ENCODE measurements around the gene KCNQ5.
A peak's percentile ranks its signal among the peaks of the same experiment; 100 is the strongest.
"Not testable (repeated sequence)": the region's sequence is repeated elsewhere in the genome, so short reads cannot be mapped to it uniquely, and the experiment has no call there.

Gene KCNQ5

GRCh38 chr6:72621291-72622093 lies at the start of gene KCNQ5:
Gene KCNQ5 (plus strand): TSS chr6:72622064.
- Histone ChIP-seq H3K4me1 (peaks cover 71% of the 10 kb centered on the region), H3K9me3 (no peaks in the 10 kb centered on the region), H3K27ac (peak within 1 kb of the TSS; percentile 99), H3K4me2 (peak within 1 kb of the TSS; percentile 94), H3K9ac (peak within 1 kb of the TSS; percentile 98), H3K27me3 (no peaks in the 10 kb centered on the region), H3K36me3 (no peaks in the 10 kb centered on the region), H3K4me3 (peak within 1 kb of the TSS; percentile 85), H4K20me1 (peaks cover 4% of the 10 kb centered on the region; the same call in 1 of the 2 replicates)
- TF ChIP-seq Cebpa-rat (IDR thresholded peaks at IDR 0.05) = no peak

GRCh38 chr6:72579865-72580264 lies 42.0 kb upstream of the KCNQ5 start:
- no peaks in the 10 kb centered on the region for H4K20me1 ChIP-seq
- no peak overlapping the region for H3K4me3 ChIP-seq
- H3K4me2 ChIP-seq = no peak overlapping the region
- no peaks in the 10 kb centered on the region for H3K4me1 ChIP-seq
- no peak overlapping the region for H3K27ac ChIP-seq
- no peaks in the 10 kb centered on the region for H3K36me3 ChIP-seq
- no peaks in the 10 kb centered on the region for H3K27me3 ChIP-seq
- TF ChIP-seq Cebpa-rat (IDR thresholded peaks at IDR 0.05) = no peak
- no peaks in the 10 kb centered on the region for H3K9me3 ChIP-seq
- H3K9ac ChIP-seq = no peak overlapping the region

GRCh38 chr6:72580281-72580940 lies 41.5 kb upstream of the KCNQ5 start:
- Histone ChIP-seq H3K4me1 (no peaks in the 10 kb centered on the region), H3K9ac (no peak overlapping the region), H3K27ac (no peak overlapping the region), H3K27me3 (no peaks in the 10 kb centered on the region), H3K4me2 (no peak overlapping the region), H4K20me1 (no peaks in the 10 kb centered on the region), H3K4me3 (no peak overlapping the region), H3K36me3 (no peaks in the 10 kb centered on the region), H3K9me3 (no peaks in the 10 kb centered on the region)
- no peak for TF ChIP-seq Cebpa-rat (IDR thresholded peaks at IDR 0.05)

- H4K20me1 ChIP-seq, H3K4me1 ChIP-seq, H3K9ac ChIP-seq, H3K27ac ChIP-seq, H3K9me3 ChIP-seq, H3K27me3 ChIP-seq, H3K4me3 ChIP-seq, H3K36me3 ChIP-seq, H3K4me2 ChIP-seq: not testable (repeated sequence)
Measured at GRCh38 chr6:72580950-72581349, 40.9 kb upstream of the KCNQ5 start.

- Histone ChIP-seq H3K27me3 (no peaks in the 10 kb centered on the region), H3K9me3 (no peaks in the 10 kb centered on the region), H4K20me1 (no peaks in the 10 kb centered on the region), H3K27ac (no peak overlapping the region), H3K9ac (no peak overlapping the region), H3K4me1 (no peaks in the 10 kb centered on the region), H3K4me2 (no peak overlapping the region), H3K36me3 (no peaks in the 10 kb centered on the region), H3K4me3 (no peak overlapping the region)
- no peak for TF ChIP-seq Cebpa-rat (IDR thresholded peaks at IDR 0.05)
Measured at GRCh38 chr6:72588155-72588554, 33.7 kb upstream of the KCNQ5 start.

- Histone ChIP-seq H4K20me1 (no peaks in the 10 kb centered on the region), H3K4me1 (no peaks in the 10 kb centered on the region), H3K27me3 (no peaks in the 10 kb centered on the region), H3K9me3 (no peaks in the 10 kb centered on the region), H3K9ac (no peak overlapping the region), H3K4me3 (no peak overlapping the region), H3K36me3 (no peaks in the 10 kb centered on the region), H3K27ac (no peak overlapping the region), H3K4me2 (no peak overlapping the region)
- no peak for TF ChIP-seq Cebpa-rat (IDR thresholded peaks at IDR 0.05)
Measured at GRCh38 chr6:72589096-72589495, 32.8 kb upstream of the KCNQ5 start.

- TF ChIP-seq Cebpa-rat (IDR thresholded peaks at IDR 0.05) = no peak
- Histone ChIP-seq H3K9ac (no peak overlapping the region), H3K4me2 (no peak overlapping the region), H3K9me3 (no peaks in the 10 kb centered on the region), H3K27me3 (no peaks in the 10 kb centered on the region), H3K4me1 (no peaks in the 10 kb centered on the region), H3K36me3 (no peaks in the 10 kb centered on the region), H4K20me1 (no peaks in the 10 kb centered on the region), H3K4me3 (no peak overlapping the region), H3K27ac (no peak overlapping the region)
Measured at GRCh38 chr6:72595812-72596211, 26.1 kb upstream of the KCNQ5 start.

GRCh38 chr6:72616406-72617015 lies 5.4 kb upstream of the KCNQ5 start:
- peak overlapping the region; percentile 8; the same call in 1 of the 2 replicates for H3K4me2 ChIP-seq
- H3K36me3 ChIP-seq = no peaks in the 10 kb centered on the region
- TF ChIP-seq Cebpa-rat (IDR thresholded peaks at IDR 0.05) = no peak
- H3K27me3 ChIP-seq = no peaks in the 10 kb centered on the region
- H3K4me3 ChIP-seq = no peak overlapping the region
- peaks cover 51% of the 10 kb centered on the region for H3K4me1 ChIP-seq
- H4K20me1 ChIP-seq = no peaks in the 10 kb centered on the region
- H3K9me3 ChIP-seq = no peaks in the 10 kb centered on the region
- no peak overlapping the region for H3K27ac ChIP-seq
- H3K9ac ChIP-seq = no peak overlapping the region

GRCh38 chr6:72617721-72618120 lies 4.1 kb upstream of the KCNQ5 start:
- H4K20me1 ChIP-seq = no peaks in the 10 kb centered on the region

More at GRCh38 chr6:72617721-72618120, 4.1 kb upstream of the KCNQ5 start:
- Histone ChIP-seq H3K27me3 (no peaks in the 10 kb centered on the region), H3K9me3 (no peaks in the 10 kb centered on the region), H3K27ac (no peak overlapping the region), H3K4me3 (no peak overlapping the region), H3K9ac (no peak overlapping the region), H3K4me1 (peaks cover 51% of the 10 kb centered on the region), H3K4me2 (no peak overlapping the region; the same call in 1 of the 2 replicates), H3K36me3 (no peaks in the 10 kb centered on the region)
- TF ChIP-seq Cebpa-rat (IDR thresholded peaks at IDR 0.05) = no peak
